A549 (cell line): Measurements from ENCODE around the gene ELF2. TPM values are rescaled to one million over a fixed set of nuclear protein-coding genes. Genes with fewer than 3 reads are reported as not detected.
A peak's percentile ranks its signal among the peaks of the same experiment; 100 is the strongest.

Source experiments
- ATAC-seq, 2 experiments: fragments of 200-7000 bp in 1 of 2; fragments of >200 bp in 1 of 2; cut with Nextera tagmentation in 1 of 2; cut with Tn5 transposase in 1 of 2; 3 replicates each; pipeline versions ENCODE4 v1.8.0 to v1.9.1; 2018 to 2020; ENCODE audit warnings: mild to moderate bottlenecking in 1 of 2, moderate library complexity in 1 of 2
- CTCF ChIA-PET: fragments of 300-600 bp; sonication (Branson Sonifier 250); formaldehyde crosslinking; extraction: SDS; loops from one replicate; lab custom pipeline; 2021; ENCODE audit warnings: antibody characterized with exemption, inconsistent platforms; lab: Yijun Ruan, JAX
- POLR2A ChIA-PET: fragments of 350-600 bp; formaldehyde crosslinking; extraction: SDS; loops from one replicate; lab custom pipeline; 2021; ENCODE audit warnings: antibody characterized with exemption, inconsistent platforms; lab: Yijun Ruan, JAX
- DNase-seq, 2 experiments: peaks; one replicate each; pipeline versions ENCODE4 v3.0.0 to v3.0.0-alpha.2; 2011 to 2016; ENCODE audit warnings: low read depth in 1 of 2, low spot score in 1 of 2
- FAIRE-seq: peaks from 2 replicates; lab custom pipeline; 2011; peaks lifted over from hg19 to GRCh38; lab: Jason Lieb, UNC
- H3K27ac ChIP-seq, 2 experiments: fragments of >200 bp; sonication (Bioruptor Twin); formaldehyde crosslinking; 3 replicates each; pipeline ENCODE4 v1.5.1; 2016 to 2017
- H3K4me1 ChIP-seq: fragments of >200 bp; sonication (Bioruptor Twin); formaldehyde crosslinking; 3 replicates; pipeline ENCODE4 v1.6.1; 2016
- H3K4me2 ChIP-seq: fragments of >200 bp; sonication (Bioruptor Twin); formaldehyde crosslinking; 3 replicates; pipeline ENCODE4 v1.6.1; 2016
- H3K4me3 ChIP-seq: fragments of >200 bp; sonication (Bioruptor Twin); formaldehyde crosslinking; 3 replicates; pipeline ENCODE4 v1.5.1; 2016
- H3K9me3 ChIP-seq: fragments of >200 bp; sonication (Bioruptor Twin); formaldehyde crosslinking; 3 replicates; pipeline ENCODE4 v1.6.1; 2016
- CHD2 ChIP-seq: fragments of 150-350 bp; IDR thresholded peaks from 2 replicates; pipeline ENCODE4 v1.6.1; 2014; ENCODE audit warnings: low read length; ENCODE audit not compliant: partially characterized antibody
- CTCF ChIP-seq: fragments of >200 bp; sonication (Bioruptor Twin); formaldehyde crosslinking; IDR thresholded peaks from 3 replicates; pipeline ENCODE4 v1.5.1; 2016
- E2F6 ChIP-seq: IDR thresholded peaks from 2 replicates; pipeline ENCODE4 v1.6.1; 2012; ENCODE audit warnings: low read depth, borderline replicate concordance
- EHMT2 ChIP-seq: fragments of 200-600 bp; sonication (generic); IDR thresholded peaks from 2 replicates; pipeline ENCODE4 v1.6.1; 2016; ENCODE audit warnings: antibody characterized with exemption, low read depth, mild to moderate bottlenecking, moderate library complexity
- EP300 ChIP-seq, 2 experiments: fragments of >200 bp; sonication (Bioruptor Twin); formaldehyde crosslinking; IDR thresholded peaks; 2 replicates in 1 of 2; 3 replicates in 1 of 2; pipeline ENCODE4 v1.6.1; 2016 to 2017
- HDAC2 ChIP-seq: fragments of 200-600 bp; sonication (generic); IDR thresholded peaks from 2 replicates; pipeline ENCODE4 v1.6.1; 2016
- HOXA7 ChIP-seq: fragments of 250-450 bp; sonication (Bioruptor Pico); IDR thresholded peaks from 2 replicates; pipeline ENCODE4 v1.5.0; 2020; ENCODE audit warnings: mild to moderate bottlenecking, moderate library complexity
- HOXB5 ChIP-seq: fragments of 250-450 bp; sonication (Bioruptor Pico); IDR thresholded peaks from 2 replicates; pipeline ENCODE4 v1.5.0; 2020; ENCODE audit warnings: mild to moderate bottlenecking, moderate library complexity
- MAFK ChIP-seq: fragments of 450-650 bp; IDR thresholded peaks from 2 replicates; pipeline ENCODE4 v1.6.1; 2014; ENCODE audit not compliant: partially characterized antibody
- MAZ ChIP-seq: fragments of 150-350 bp; IDR thresholded peaks from 2 replicates; pipeline ENCODE4 v1.6.1; 2014; ENCODE audit warnings: antibody characterized with exemption, low read depth, low read length, borderline replicate concordance
- NR3C1 ChIP-seq: fragments of >200 bp; sonication (Bioruptor Twin); formaldehyde crosslinking; IDR thresholded peaks from 3 replicates; pipeline ENCODE4 v1.6.1; 2017
- POLR2A ChIP-seq: IDR thresholded peaks from 2 replicates; pipeline ENCODE4 v1.6.1; 2012; ENCODE audit warnings: mild to moderate bottlenecking, low read length
- RAD21 ChIP-seq, 2 experiments: fragments of >200 bp in 1 of 2; sonication (Bioruptor Twin) in 1 of 2; formaldehyde crosslinking in 1 of 2; IDR thresholded peaks in 1 of 2; conservative IDR thresholded peaks in 1 of 2; 2 replicates in 1 of 2; 3 replicates in 1 of 2; pipeline ENCODE4 v1.6.1; 2012 to 2018; ENCODE audit warnings: inconsistent platforms in 1 of 2
- SMC3 ChIP-seq: fragments of >200 bp; sonication (Bioruptor Twin); formaldehyde crosslinking; IDR thresholded peaks from 3 replicates; pipeline ENCODE4 v1.6.1; 2018; ENCODE audit warnings: inconsistent platforms
- USF2 ChIP-seq: fragments of 450-650 bp; IDR thresholded peaks from 2 replicates; pipeline ENCODE4 v1.6.1; 2014; ENCODE audit warnings: antibody characterized with exemption
- ZFP36 ChIP-seq: fragments of 450-650 bp; IDR thresholded peaks from 2 replicates; pipeline ENCODE4 v1.6.1; 2014; ENCODE audit warnings: borderline replicate concordance; ENCODE audit not compliant: partially characterized antibody
- WGBS: methylation state at CpG from one replicate; pipeline ENCODE4 v1.1.6; 2017; ENCODE audit errors: missing lambda C conversion rate; 5-methylcytosine and 5-hydroxymethylcytosine counted together
- polyA plus RNA-seq, 4 experiments: library from polyadenylated mRNA; depleted of rRNA in 3 of 4; stranded (reverse); fragments of >200 nt; fragmentation: RNase III in 1 of 4; extraction: RNeasy Plus Mini Kit Qiagen cat#74134 plus additional on column Dnase treatment in 1 of 4; gene quantifications; 2 replicates in 3 of 4; 3 replicates in 1 of 4; pipeline ENCODE4 v1.2.3, GENCODE V29; 2011 to 2017

ELF2 gene
- polyA plus RNA-seq, 2 of the 4 experiments (the other 2 are of a cell fraction) = 12.7 to 24.3 TPM

- WGBS = 84% methylated on average over 11 of the region's 12 CpGs
- Histone ChIP-seq H3K4me3 (no peak overlapping the region), H3K27ac (no peak overlapping the region), H3K4me2 (no peak overlapping the region), H3K4me1 (no peaks in the 10 kb centered on the region), H3K9me3 (no peaks in the 10 kb centered on the region)
- ATAC-seq (no peak), FAIRE-seq (no peak), DNase-seq (no peak)
- ChIA-PET CTCF (interaction anchor here (1.2 kb wide), 2 partner anchors 62 to 75 kb away, joined by 3 to 5 read pairs; no protein-coding TSS in a partner anchor), POLR2A (no interaction called here)
- TF ChIP-seq HOXB5 (CRISPR knock-in tag) (no peak), E2F6 (no peak), NR3C1 (no peak), SMC3 (no peak), MAZ (no peak), ZFP36 (no peak), HDAC2 (no peak), CHD2 (no peak), EHMT2 (no peak), USF2 (no peak)
Measured at GRCh38 chr4:139092271-139092670, 84.7 kb downstream of the ELF2 start.

GRCh38 chr4:139085141-139085540, 91.9 kb downstream of the ELF2 start:
- H3K4me1 ChIP-seq = peaks cover 23% of the 10 kb centered on the region
- ATAC-seq (no peak), FAIRE-seq (no peak), DNase-seq (peak in 1 of 2 experiments; percentile 13)
- 12% methylated on average over 5 of the region's 5 CpGs for WGBS
- CTCF ChIA-PET = interaction anchor here (1.2 to 2.5 kb wide), 2 partner anchors 29 to 54 kb away, joined by 3 to 9 read pairs; no protein-coding TSS in a partner anchor
- no peaks in the 10 kb centered on the region for H3K9me3 ChIP-seq
- POLR2A ChIA-PET = no interaction called here
- peak overlapping the region; percentile 79 for H3K4me3 ChIP-seq
- peak overlapping the region; percentile 82 for H3K4me2 ChIP-seq
- no peak for TF ChIP-seq HOXA7 (CRISPR knock-in tag)
- TF ChIP-seq CTCF = peak; percentile 38
- 0 out of 5 replicates have a peak, but pooled peaks of 1 of the 2 experiments have one; percentile 19 for TF ChIP-seq RAD21 (conservative IDR thresholded peaks at IDR 0.05 in 1 of 2, IDR thresholded peaks at IDR 0.05 in 1 of 2)
- TF ChIP-seq MAFK = peak; percentile 97
- TF ChIP-seq POLR2A = no peak
- peak overlapping the region; percentile 97 to 98; a peak in 5 of 6 replicates for H3K27ac ChIP-seq

- DNase-seq = no peak
- WGBS = 3% methylated on average over 2 of the region's 2 CpGs
- H3K9me3 ChIP-seq = no peaks in the 10 kb centered on the region
- TF ChIP-seq EP300 (IDR thresholded peaks at IDR 0.05) (no peak), SMC3 (no peak), RAD21 (conservative IDR thresholded peaks at IDR 0.05 in 1 of 2, IDR thresholded peaks at IDR 0.05 in 1 of 2) (no peak), HOXB5 (CRISPR knock-in tag) (no peak)
- TF ChIP-seq, all 56 proteins: peak for 0
- ATAC-seq (no peak), FAIRE-seq (no peak)
- CTCF ChIA-PET = interaction anchor here (2.5 kb wide), 1 partner anchor 54 kb away, joined by 9 read pairs; no protein-coding TSS in a partner anchor
- POLR2A ChIA-PET = no interaction called here
- Histone ChIP-seq H3K4me2 (peak overlapping the region; percentile 82), H3K27ac (peak overlapping the region; percentile 97 to 98), H3K4me3 (peak overlapping the region; percentile 79), H3K4me1 (peaks cover 23% of the 10 kb centered on the region)
Measured at GRCh38 chr4:139084804-139085093, 92.3 kb downstream of the ELF2 start.
